Measurements from ENCODE around the gene CT47B1.
"Not testable (repeated sequence)": the region's sequence is repeated elsewhere in the genome, so short reads cannot be mapped to it uniquely, and the experiment has no call there.

The CT47B1 gene

DNA sequence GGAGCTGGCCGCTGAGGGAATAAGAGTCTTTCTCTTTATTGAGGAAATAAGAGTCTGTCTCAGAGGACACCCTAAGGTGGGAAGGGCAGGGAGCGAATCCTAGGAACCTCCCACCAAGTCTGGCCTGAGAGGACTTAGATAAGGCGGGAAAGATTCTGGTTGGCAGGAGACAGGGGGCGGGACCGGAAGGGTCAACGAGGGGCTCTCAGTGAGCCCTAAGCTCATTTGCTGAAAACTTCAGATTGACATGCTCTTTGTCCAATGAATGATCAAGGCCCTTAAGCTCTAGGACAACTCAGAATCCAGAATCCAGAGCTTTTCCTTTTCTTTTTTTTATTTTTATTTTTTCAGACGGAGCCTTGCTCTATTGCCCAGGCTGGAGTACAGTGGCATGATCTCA is at the start of gene CT47B1:
Gene CT47B1, minus strand, starts transcription at position 101 of the 400 bp plus-strand sequence. CDS start 196 bp downstream, outside the sequence.
- DNase-seq (ENCODE audit: low spot score) = not testable (repeated sequence)

DNA sequence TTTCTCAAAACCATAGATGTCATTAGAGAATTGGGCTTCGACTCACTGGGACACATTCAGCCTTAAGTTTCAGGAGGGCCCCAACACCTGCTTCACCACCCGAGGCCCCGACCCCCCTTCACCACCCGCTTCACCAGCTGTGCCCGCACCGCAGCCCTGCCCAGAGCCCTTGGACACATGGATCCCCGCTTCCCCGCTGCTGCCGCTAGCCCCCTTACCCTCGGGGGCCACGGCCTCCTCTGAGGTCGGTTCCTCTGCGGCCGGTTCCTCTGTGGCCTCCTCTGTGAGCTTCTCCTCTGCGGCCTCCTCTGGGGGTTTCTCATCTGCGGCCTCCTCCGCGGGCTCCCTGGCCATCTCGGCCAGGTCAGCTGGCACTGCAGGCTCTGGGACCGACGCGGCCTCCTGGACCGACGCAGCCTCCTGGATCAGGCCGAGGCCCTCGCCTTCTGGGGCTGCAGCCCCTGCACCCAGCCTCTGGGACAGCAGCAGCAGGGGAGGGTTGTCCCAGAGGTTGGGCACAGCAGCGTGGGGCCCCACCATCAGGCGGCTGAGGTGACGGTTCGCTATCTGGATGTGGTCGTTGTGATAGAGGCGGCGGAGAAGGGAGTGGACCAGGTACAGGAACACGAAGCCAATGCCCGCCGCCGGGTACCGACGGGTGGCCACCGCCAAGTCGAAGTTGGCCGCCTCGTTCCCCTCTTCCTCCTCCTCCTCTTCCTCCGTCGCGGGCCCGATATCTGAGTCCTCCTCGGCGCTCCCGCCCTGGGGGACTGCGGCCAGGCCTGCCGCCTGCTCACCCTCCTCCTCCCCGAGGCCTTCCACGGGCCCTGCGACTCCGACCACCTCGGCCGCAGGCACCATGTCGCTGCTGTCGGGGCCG is 748 bp downstream of the CT47B1 start:
- no peak for DNase-seq (ENCODE audit: low spot score)

DNA sequence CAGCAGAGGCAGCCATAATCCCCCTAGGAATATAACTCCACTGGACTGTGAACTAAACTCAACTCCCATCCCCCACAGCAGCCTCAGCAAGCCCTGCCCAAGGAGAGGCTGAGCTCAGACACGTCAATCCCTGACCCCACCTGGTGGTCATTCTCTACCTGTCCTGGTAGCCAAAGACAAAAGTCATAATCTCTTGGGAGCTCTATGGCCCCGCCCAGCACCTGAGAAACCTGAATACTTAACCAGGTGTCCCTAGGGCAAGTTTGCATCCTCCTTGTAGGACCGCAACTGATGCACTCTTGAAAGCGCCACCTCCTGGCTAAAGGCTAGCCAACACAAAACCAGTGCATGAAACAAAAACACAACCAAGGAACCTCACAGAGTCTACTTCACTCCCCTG is 18.4 kb downstream of the CT47B1 start:
- no peak for DNase-seq (ENCODE audit: low spot score)

DNA sequence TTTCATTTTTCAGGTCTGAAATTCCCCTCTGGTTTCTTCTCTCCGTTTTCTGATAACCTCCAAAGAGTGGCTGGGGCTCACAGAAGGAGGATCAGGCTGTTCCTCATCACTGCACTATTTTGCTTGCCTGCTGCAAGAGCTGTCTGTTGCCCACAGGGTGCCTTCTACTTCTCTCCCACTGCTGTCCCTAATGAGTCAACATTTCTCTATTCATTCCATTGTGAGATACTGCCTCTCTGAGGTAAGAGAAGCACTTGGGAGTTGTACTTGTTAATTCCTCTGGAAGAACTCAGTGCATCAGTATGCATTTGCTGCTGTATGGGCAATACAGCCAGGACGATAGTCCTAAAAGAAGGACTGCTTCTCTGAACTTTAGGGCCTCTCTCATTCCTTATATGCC is 34.8 kb downstream of the CT47B1 start:
- peak; percentile 65 for DNase-seq (ENCODE audit: low spot score)

DNA sequence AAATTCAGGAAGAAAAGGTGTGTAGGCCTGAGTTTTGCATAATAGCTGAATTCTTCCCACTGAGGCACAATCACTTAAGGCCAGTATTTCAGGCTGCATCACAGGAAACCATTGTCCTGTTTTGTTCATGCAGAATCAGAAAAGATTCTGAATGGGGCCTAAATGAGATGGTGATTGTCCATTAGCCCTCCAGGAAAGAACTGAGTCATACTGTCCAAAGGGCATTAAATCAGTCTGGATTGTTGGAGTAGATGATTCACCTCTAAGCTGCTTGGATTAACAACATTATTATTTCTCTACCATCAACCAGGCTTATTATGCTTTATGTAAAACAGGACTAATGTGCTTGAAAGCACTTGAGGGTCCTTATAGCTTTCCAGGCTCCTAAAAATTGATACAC is 36.2 kb downstream of the CT47B1 start:
- peak; percentile 26 for DNase-seq (ENCODE audit: low spot score)

DNA sequence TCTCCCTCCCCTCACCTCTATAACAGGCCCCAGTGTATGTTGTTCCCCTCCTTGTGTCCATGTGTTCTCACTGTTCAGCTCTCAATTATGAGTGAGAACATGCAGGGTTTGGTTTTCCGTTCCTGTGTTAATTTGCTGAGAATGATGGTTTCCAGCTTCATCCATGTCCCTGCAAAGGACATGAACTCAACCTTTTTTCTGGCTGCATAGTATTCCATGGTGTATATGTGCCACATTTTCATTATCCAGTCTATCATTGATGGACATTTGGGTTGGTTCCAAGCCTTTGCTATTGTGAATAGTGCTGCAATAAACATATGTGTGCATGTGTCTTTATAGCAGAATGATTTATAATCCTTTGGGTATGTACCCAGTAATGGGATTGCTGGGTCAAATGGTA is 48.5 kb downstream of the CT47B1 start:
- DNase-seq (ENCODE audit: low spot score) = not testable (repeated sequence)

DNA sequence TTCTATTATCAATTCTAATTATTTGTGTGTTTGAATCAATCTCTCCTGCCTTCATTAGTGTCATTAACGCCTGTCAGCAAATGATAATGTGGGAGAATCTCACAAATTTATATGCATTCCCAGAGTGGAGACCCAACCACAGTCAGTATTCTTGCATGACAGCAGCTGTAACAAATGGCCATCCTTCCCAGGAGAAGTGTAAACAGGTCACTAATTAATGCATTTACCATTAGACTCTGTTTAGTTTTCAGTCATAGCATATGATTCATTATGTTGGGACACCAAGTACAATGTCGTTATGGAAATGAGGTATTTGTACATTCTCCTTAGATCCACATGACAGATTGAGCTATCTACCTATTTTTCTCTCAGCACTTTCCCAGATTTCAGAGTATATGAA is 50.5 kb downstream of the CT47B1 start:
- DNase-seq (ENCODE audit: low spot score) = no peak

DNA sequence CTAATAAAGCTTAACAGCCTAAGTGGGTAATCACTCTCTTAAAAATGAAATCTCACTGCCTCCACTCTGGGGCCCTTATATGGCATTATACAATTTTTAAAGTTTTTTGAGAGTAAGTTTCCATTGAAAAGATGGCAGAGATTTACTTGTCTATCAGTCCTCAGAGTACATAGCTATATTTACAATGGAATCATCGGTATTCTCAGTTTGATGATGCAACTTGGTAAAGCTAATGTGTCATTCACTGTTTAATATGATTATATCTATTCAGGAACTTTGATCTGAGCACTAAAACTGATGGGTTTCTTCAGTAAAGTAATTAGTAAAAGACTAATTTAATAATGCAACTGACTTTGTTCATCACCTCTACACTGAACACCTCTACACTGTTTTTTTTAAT is 51.6 kb downstream of the CT47B1 start:
- no peak for DNase-seq (ENCODE audit: low spot score)

DNA sequence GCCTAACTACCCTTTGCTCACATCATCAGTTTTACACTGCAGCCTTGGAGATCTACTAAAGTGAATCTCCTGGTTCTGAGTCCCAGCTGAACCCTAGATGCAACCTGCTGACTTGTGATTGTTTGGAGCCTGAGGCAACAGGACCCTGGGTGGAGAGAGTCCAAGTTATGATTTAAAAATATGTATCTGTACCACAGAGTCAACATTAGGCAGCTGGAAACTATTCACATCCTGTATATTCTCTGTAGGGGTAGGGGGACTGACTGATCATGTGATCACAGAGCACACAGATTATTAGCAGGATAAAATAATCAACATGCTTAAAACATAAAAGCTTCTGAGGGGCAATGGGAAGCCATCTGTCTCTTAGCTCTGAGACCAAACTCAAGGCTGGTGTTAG is 52.1 kb downstream of the CT47B1 start:
- no peak for DNase-seq (ENCODE audit: low spot score)

All from AG08395 (cell line).